Kidney glomerular epithelial cell (primary cell): Measurements from ENCODE around the gene ERP27.
A peak's percentile ranks its signal among the peaks of the same experiment; 100 is the strongest.

Source experiments
- DNase-seq: peaks from one replicate; lab custom pipeline; 2025; lab: John Stamatoyannopoulos, UW

Gene ERP27

GRCh38 chr12:14936224-14936861 lies 2.0 kb downstream of the ERP27 start:
- no peak for DNase-seq

GRCh38 chr12:14935031-14935430 lies 3.3 kb downstream of the ERP27 start:
- DNase-seq: peak; percentile 78

GRCh38 chr12:14934511-14934910 lies 3.8 kb downstream of the ERP27 start:
- DNase-seq: no peak

- peak; percentile 36 for DNase-seq
Observed at GRCh38 chr12:14931791-14932560, 6.4 kb downstream of the ERP27 start.

GRCh38 chr12:14931359-14931758 lies 7.0 kb downstream of the ERP27 start:
- no peak for DNase-seq

GRCh38 chr12:14930299-14930698 lies 8.0 kb downstream of the ERP27 start:
- peak; percentile 77 for DNase-seq

GRCh38 chr12:14928931-14929330 lies 9.4 kb downstream of the ERP27 start:
- peak; percentile 38 for DNase-seq

GRCh38 chr12:14927267-14927666 lies 11.1 kb downstream of the ERP27 start:
- DNase-seq: no peak

- no peak for DNase-seq
Observed at GRCh38 chr12:14924541-14924940, 13.8 kb downstream of the ERP27 start.

GRCh38 chr12:14923944-14924343 lies 14.4 kb downstream of the ERP27 start:
- DNase-seq: no peak

GRCh38 chr12:14921218-14921617 lies 17.1 kb downstream of the ERP27 start:
- DNase-seq: no peak

GRCh38 chr12:14920475-14921126 lies 17.7 kb downstream of the ERP27 start:
- DNase-seq: no peak

GRCh38 chr12:14919455-14919854 lies 18.9 kb downstream of the ERP27 start:
- DNase-seq: no peak

GRCh38 chr12:14915736-14916135 lies 22.6 kb downstream of the ERP27 start:
- DNase-seq: no peak

- no peak for DNase-seq
Observed at GRCh38 chr12:14913381-14913781, 25.0 kb downstream of the ERP27 start.

- no peak for DNase-seq
Observed at GRCh38 chr12:14911131-14911530, 27.2 kb downstream of the ERP27 start.

GRCh38 chr12:14910090-14910915 lies 28.0 kb downstream of the ERP27 start:
- peak; percentile 41 for DNase-seq

- no peak for DNase-seq
Observed at GRCh38 chr12:14907953-14908352, 30.4 kb downstream of the ERP27 start.

- no peak for DNase-seq
Observed at GRCh38 chr12:14906114-14906513, 32.2 kb downstream of the ERP27 start.

GRCh38 chr12:14905269-14906004 lies 32.9 kb downstream of the ERP27 start:
- DNase-seq: no peak

GRCh38 chr12:14904854-14905253 lies 33.5 kb downstream of the ERP27 start:
- no peak for DNase-seq
